Measurements from ENCODE around the gene PDCD7. TPM values are rescaled to one million over a fixed set of nuclear protein-coding genes. Genes with fewer than 3 reads are reported as not detected.

Gene PDCD7
- total RNA-seq, 4 donors from 2014 or later: 24.2 to 33.4 (median 25.5) TPM

GRCh38 chr15:65089206-65089824 lies 44.3 kb downstream of the PDCD7 start:
- Histone ChIP-seq H3K27ac (replicated peaks in 1 of 4) (peak overlapping the region; percentile 91 to 96 (median 95)), H3K9me3 (no peaks in the 10 kb centered on the region), H3K36me3 (no peaks in the 10 kb centered on the region), H3K27me3 (no peaks in the 10 kb centered on the region), H3K4me1 (peaks cover 71 to 100% (median 99%) of the 10 kb centered on the region in 4 donors), H3K4me3 (no peak overlapping the region)
- WGBS: 21% methylated on average over 5 of the region's 5 CpGs
- TF ChIP-seq POLR2A (IDR thresholded peaks at IDR 0.05; ENCODE audit: low read depth) (no peak), EP300 (IDR thresholded peaks at IDR 0.05) (no peak), POLR2AphosphoS5 (IDR thresholded peaks at IDR 0.05) (peak; percentile 58 to 83)
- intact Hi-C loops (cut with DNase I): loop anchor here (10.0 kb wide), 1 partner anchor 245 kb away; the partner anchor contains the start of gene PLEKHO2
- no peak for DNase-seq (ENCODE audit: extremely low spot score)

- Histone ChIP-seq H3K27me3 (no peaks in the 10 kb centered on the region), H3K27ac (replicated peaks in 1 of 4) (peak overlapping the region; percentile 91 to 96 (median 95)), H3K4me3 (no peak overlapping the region), H3K9me3 (no peaks in the 10 kb centered on the region), H3K36me3 (no peaks in the 10 kb centered on the region), H3K4me1 (peaks cover 75 to 100% (median 99%) of the 10 kb centered on the region in 4 donors)
- TF ChIP-seq EP300 (IDR thresholded peaks at IDR 0.05) (no peak), POLR2AphosphoS5 (IDR thresholded peaks at IDR 0.05) (no peak), CTCF (IDR thresholded peaks at IDR 0.05) (no peak), POLR2A (IDR thresholded peaks at IDR 0.05; ENCODE audit: low read depth) (no peak)
- no peak for DNase-seq (ENCODE audit: extremely low spot score)
- intact Hi-C loops (cut with DNase I): loop anchor here (10.0 kb wide), 1 partner anchor 244 kb away; the partner anchor contains the start of gene PLEKHO2
- WGBS: 65% methylated on average over 6 of the region's 6 CpGs
Observed at GRCh38 chr15:65088643-65089021, 45.0 kb downstream of the PDCD7 start.

GRCh38 chr15:65087873-65088642 lies 45.5 kb downstream of the PDCD7 start:
- H3K36me3 ChIP-seq: no peaks in the 10 kb centered on the region
- H3K4me1 ChIP-seq: peaks cover 80 to 100% (median 99%) of the 10 kb centered on the region in 4 donors
- no peaks in the 10 kb centered on the region for H3K27me3 ChIP-seq
- WGBS: 51% methylated on average over 11 of the region's 13 CpGs
- peak; percentile 96 for DNase-seq (ENCODE audit: extremely low spot score)
- H3K9me3 ChIP-seq: no peaks in the 10 kb centered on the region
- H3K4me3 ChIP-seq: no peak overlapping the region
- H3K27ac ChIP-seq (replicated peaks in 1 of 4): peak overlapping the region; percentile 91 to 96 (median 95)
- TF ChIP-seq EP300 (IDR thresholded peaks at IDR 0.05) (peak; percentile 88), CTCF (IDR thresholded peaks at IDR 0.05) (no peak), POLR2AphosphoS5 (IDR thresholded peaks at IDR 0.05) (peak; percentile 76 to 90)
- intact Hi-C loops (cut with DNase I): loop anchor here (10.0 kb wide), 1 partner anchor 243 kb away; the partner anchor contains the start of gene PLEKHO2

GRCh38 chr15:65087411-65087810 lies 46.2 kb downstream of the PDCD7 start:
- TF ChIP-seq POLR2AphosphoS5 (IDR thresholded peaks at IDR 0.05) (peak in 1 of 2 donors; percentile 3), EP300 (IDR thresholded peaks at IDR 0.05) (no peak), POLR2A (IDR thresholded peaks at IDR 0.05; ENCODE audit: low read depth) (no peak)
- Histone ChIP-seq H3K27me3 (no peaks in the 10 kb centered on the region), H3K4me3 (no peak overlapping the region), H3K36me3 (no peaks in the 10 kb centered on the region), H3K27ac (replicated peaks in 1 of 4) (peak overlapping the region; percentile 91 to 96 (median 95)), H3K4me1 (peaks cover 87 to 100% (median 99%) of the 10 kb centered on the region in 4 donors), H3K9me3 (no peaks in the 10 kb centered on the region)
- 76% methylated on average over 2 of the region's 3 CpGs for WGBS
- intact Hi-C loops (cut with DNase I): loop anchor here (10.0 kb wide), 1 partner anchor 243 kb away; the partner anchor contains the start of gene PLEKHO2
- DNase-seq (ENCODE audit: extremely low spot score): no peak

GRCh38 chr15:65086680-65087111 lies 46.9 kb downstream of the PDCD7 start:
- Histone ChIP-seq H3K4me1 (peaks cover 88 to 100% (median 99%) of the 10 kb centered on the region in 4 donors), H3K9me3 (no peaks in the 10 kb centered on the region), H3K36me3 (no peaks in the 10 kb centered on the region), H3K4me3 (no peak overlapping the region), H3K27ac (replicated peaks in 1 of 4) (peak overlapping the region; percentile 91 to 96 (median 95)), H3K27me3 (no peaks in the 10 kb centered on the region)
- intact Hi-C loops (cut with DNase I): loop anchor here (10.0 kb wide), 1 partner anchor 242 kb away; the partner anchor contains the start of gene PLEKHO2
- DNase-seq (ENCODE audit: extremely low spot score): no peak
- 61% methylated on average over 5 of the region's 6 CpGs for whole genome bisulfite sequencing
- TF ChIP-seq CTCF (IDR thresholded peaks at IDR 0.05): peak in 2 of 3 experiments; percentile 2 to 11
- TF ChIP-seq POLR2AphosphoS5 (IDR thresholded peaks at IDR 0.05): no peak
